NCI-H748 treated with DMSO at 0.1 percent for 48 hours (cell line): ENCODE data around the gene TLCD4.
"Not testable (repeated sequence)": the region's sequence is repeated elsewhere in the genome, so short reads cannot be mapped to it uniquely, and the experiment has no call there.

Source experiments
- DNase-seq: peaks from one replicate; lab custom pipeline; 2025; lab: John Stamatoyannopoulos, UW

TLCD4 gene

GRCh38 chr1:95154096-95154495 is 36.9 kb downstream of the TLCD4 start:
- no peak for DNase-seq

GRCh38 chr1:95165569-95165968 is 48.4 kb downstream of the TLCD4 start:
- not testable (repeated sequence) for DNase-seq
